Fibroblast of peridontal ligament (primary cell): Measurements from ENCODE around the gene AK5.
"Not testable (repeated sequence)": the region's sequence is repeated elsewhere in the genome, so short reads cannot be mapped to it uniquely, and the experiment has no call there.

ENCODE experiments used
- DNase-seq: peaks from one replicate; pipeline ENCODE4 v3.0.0-alpha.2; 2010; ENCODE audit errors: extremely low read depth

Gene AK5

DNA sequence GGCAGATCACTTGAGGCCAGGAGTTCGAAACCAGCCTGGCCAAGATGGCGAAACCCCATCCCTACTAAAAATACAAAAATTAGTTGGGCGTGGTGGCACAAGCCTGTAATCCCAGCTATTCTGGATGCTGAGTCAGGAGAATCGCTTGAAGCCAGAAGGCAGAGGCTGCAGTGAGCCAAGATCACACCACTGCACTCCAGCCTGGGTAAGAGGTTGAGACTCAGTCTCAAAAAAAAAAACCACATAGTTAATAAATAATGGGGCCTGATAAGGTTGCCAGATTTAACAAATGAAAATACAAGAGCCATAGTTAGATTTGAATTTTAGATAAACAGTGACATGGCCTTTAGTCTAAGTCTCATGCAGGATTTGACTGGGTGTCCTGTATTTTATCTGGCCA, 225.0 kb downstream of the AK5 start:
- no peak for DNase-seq

DNA sequence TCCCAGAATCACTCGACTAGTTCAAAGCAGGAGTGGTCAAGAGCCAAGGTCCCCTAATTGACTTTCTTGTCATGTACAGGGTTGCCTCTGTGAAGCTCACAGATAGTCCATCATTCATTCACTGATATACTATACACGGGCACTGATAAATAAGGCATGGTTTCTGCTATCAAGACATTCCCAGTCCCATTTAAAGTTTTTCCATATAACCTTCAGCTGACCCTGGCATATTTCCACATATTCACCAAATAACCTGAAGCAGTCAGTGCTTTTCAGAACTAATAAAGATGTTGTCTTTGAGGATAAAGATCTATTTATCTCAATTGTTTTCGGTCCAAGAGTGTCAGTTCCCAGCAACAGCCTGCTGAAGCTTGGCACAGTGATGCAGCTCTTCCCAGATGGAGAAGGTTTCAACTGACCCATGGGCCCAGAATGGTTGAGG, 227.3 kb downstream of the AK5 start:
- no peak for DNase-seq

DNA sequence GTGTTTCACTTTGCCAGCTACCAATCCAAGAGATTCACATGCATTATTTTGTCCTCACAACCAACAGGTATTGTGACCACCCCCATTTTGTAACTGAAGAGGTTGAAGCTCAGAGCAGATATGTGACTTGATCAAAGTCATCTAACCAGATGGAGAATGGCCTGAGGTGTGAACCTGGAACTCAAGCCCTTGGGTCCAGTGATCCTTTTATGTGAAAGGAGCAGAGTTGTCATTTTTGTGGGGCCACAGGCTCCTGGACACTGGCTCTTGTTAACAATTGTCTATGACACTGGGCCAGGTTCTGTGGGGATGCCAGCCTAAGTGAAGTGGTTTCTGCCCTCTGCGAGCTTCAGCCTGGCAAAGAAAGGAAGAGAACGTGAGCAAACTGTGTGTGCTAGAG, 228.1 kb downstream of the AK5 start:
- no peak for DNase-seq

DNA sequence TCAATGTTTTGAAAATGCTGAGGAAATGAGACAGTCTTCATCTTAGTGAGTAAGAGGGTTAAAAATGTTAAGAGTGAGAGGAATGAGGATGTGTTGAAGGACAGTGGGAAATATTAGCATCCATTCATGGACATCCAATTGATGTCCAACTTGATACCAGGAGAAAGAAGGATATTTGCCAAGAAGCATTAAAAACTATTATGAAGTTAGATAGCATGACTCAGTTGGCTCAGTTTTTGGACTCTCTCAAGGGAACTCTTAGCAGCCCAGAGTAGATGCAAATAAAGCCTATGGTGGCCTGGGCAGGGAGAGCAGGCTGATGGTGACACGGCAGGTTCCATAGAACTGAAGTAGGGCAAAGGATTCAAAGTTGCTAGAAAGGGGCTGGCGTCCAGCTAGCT, 229.6 kb downstream of the AK5 start:
- peak; percentile 58 for DNase-seq

DNA sequence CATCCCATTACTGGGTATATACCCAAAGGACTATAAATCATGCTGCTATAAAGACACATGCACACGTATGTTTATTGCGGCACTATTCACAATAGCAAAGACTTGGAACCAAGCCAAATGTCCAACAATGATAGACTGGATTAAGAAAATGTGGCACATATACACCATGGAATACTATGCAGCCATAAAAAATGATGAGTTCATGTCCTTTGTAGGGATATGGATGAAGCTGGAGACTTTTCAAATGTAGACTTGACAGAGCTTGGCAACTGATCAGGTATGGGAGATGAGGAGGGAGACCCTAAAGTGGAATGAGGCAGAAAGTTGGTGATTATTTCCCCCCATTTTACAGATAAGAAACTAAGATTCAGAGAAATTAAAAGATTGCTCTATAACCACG, 230.8 kb downstream of the AK5 start:
- DNase-seq: not testable (repeated sequence)

DNA sequence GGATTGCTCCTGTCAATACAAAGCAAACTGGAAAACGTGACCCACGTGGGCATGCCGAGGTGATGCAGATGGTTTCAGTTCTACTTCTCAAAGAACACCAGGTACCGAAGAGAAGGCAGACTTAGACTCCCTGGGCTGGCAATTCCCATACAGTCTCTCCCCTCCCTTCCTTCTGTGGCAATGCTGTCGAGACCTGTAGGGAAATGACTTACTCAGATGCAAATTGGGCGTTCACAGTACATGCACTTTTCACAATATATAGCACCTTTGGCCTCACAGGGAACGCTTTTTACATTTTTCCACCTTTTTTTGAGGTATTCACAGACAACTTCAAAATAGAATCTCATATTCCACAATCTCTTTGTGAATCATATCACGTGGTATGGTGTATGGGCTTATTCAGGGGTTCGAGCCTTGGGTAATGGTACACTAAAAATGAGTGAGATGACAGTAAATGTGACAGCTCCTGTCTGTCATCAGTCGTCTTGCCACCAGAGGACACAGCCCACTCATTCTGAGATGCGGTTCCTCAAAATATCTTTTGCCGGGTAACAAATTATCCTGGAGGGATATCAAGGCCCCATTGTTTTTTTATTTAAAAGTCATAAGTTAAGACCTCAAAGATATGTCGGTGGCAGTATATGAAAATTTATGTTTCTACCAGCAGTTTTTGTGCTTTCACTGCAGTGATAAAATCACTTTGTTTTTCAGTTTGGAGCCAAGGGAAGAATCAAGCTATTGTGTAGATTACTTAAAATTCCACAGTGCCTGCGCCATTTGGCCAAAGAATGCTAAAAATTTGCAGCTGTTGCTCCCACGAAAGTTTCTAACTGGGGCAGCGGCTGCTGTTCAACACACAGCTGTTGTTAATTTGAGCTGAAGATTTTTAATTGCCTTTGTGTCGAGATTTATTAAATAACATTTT, 232.3 kb downstream of the AK5 start:
- peak; percentile 96 for DNase-seq

DNA sequence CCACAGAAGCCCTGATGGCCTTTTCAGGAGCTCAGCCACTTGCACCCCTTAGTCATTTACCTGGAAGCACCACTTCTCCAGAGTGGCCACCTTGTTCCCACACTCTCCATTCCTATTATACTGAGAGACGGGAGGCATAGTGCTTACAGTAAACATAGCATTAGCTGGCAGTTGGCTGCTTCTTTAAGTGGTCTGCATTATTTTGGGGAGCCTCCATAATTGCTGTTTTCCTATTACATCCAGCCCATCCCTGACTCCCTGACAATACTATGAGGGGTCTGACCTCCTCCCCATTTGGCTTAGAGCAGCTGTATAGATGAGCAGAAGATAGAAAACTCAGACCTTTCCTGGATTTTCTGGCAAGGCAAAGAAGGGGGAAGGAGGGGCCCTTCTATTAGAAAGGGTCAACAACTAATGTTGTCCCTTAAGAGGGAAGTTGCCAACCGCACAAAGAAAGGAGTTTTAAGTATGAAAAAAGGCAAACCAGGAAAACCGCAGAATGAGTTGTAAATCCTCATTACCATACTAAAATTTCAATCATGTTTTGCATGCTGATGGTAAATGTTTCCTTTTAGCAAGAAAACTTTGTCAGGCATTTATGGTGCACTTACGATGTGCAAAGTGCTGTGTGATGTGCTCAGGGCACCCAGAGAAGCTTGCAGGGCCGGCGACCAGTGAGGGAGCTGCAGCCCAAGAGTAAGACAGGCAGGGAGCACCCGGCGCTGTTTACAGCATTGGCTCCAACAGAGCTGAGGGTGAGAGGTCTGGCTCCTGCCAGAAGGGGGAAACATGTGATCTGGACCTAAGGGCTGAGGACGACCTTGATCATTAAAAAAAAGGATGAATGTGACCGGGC, 233.3 kb downstream of the AK5 start:
- DNase-seq: peak; percentile 68

DNA sequence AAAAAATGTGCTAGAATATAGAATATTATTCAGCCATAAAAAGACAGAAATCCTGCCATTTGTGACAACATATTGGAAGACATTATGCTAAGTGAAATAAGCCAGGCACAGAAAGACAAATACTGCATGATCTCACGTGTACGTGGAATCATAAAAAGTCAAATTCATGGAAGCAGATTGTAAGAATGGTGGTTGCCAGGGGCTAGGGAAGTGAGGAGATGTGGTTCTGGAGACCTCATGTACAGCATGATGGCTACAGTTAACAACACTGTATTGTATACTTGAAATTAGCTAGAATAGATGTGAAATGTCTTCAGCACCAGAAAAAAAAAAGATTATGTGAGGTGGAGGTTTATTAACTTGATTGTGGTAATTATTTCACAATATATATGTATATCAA, 234.3 kb downstream of the AK5 start:
- no peak for DNase-seq

DNA sequence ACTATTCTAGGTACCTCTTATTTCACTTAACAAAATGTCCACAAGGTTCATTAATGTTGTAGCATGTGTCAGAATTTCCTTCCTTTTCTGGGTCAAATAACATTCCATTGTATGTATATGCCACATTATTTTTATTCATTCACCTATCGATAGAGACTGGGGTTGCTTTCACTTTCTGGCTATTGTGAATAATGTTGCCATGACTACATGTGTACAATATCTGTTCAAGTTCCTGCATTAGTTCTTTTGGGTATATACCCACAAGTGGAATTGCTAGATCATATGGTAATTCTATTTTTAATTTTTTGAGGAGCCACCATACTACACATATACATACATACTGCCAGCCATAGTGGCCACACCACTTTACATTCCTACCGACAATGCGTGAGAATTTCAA, 242.2 kb downstream of the AK5 start:
- DNase-seq: no peak

DNA sequence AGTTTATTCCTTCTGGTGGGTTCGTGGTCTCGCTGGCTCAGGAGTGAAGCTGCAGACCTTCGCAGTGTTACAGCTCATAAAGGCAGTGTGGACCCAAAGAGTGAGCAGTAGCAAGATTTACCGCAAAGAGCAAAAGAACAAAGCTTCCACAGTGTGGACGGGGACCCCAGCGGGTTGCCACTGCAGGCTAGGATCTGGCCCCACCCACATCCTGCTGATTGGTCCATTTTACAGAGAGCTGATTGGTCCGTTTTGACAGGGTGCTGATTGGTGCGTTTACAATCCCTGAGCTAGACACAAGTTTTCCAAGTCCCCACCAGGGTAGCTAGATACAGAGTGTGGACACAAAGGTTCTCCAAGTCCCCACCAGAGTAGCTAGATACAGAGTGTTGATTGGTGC, 249.3 kb downstream of the AK5 start:
- not testable (repeated sequence) for DNase-seq

DNA sequence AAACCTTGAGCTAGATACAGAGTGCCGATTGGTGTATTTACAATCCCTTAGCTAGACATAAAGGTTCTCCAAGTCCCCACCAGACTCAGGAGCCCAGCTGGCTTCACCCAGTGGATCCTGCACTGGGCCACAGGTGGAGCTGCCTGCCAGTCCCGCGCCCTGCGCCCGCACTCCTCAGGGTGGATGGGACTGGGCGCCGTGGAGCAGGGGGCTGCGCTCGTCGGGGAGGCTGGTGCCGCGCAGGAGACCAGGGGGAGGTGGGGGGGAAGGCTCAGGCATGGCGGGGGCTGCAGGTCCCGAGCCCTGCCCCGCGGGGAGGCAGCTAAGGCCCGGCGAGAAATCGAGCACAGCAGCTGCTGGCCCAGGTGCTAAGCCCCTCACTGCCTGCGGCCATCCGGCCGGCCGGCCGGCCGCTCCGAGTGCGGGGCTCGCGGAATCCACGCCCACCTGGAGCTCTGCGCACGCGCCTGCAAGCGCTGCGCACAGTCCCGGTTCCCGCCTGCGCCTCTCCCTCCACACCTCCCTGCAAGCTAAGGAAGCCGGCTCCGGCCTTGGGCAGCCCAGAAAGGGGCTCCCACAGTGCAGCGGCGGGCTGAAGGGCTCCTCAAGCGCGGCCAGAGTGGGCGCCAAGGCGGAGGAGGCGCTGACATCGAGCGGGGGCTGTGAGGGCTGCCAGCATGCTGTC, 249.9 kb downstream of the AK5 start:
- DNase-seq: not testable (repeated sequence)

DNA sequence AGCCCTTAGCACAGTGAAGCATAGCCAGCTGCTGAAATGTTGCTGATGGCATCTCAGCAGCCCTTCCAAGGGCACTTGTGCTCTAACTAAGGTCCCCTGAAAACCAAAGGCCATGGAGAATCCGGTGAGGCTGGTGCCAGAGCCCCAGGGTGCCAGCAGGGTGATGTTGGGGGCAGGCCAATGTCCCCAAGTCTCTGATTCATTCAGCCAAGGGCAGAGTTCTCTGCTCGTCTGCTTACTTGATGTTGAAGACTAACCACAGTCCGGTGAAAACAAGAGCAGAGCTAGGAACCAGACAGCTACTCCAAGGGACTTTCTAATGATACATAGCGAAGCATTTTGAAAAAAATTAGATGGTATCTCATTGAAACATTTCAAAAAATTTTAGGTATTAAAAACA, 250.8 kb downstream of the AK5 start:
- no peak for DNase-seq

DNA sequence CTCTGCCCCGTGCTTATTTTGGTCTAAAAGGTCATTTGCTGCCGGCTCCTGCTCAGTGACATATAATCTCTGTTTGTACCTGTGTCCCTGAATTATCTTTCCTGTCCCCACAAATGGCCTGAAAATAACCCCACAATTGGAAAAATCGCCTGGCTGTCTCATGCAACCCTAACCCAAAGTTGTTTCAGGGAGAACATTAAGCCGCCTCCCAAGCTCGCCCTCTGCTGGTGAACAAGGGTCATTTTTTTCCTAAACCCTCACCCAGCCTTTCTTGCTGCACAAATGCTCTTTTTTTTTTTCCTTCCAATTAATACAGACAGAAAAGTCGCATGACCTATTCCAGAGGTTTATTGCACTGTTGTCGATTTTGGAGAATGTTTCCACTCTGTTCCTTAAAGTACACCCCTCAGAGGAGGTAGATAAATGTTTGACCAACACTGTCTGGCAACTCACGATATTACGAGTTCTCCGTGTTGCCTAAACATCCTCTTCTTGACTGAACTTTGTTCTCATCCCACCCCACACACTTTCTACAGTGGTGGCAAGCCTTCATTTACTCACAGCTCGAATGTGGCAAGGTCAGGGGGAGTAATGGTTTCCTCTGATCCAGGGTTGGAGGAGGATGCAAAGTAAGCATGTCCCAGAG, 252.0 kb downstream of the AK5 start:
- DNase-seq: peak; percentile 88

DNA sequence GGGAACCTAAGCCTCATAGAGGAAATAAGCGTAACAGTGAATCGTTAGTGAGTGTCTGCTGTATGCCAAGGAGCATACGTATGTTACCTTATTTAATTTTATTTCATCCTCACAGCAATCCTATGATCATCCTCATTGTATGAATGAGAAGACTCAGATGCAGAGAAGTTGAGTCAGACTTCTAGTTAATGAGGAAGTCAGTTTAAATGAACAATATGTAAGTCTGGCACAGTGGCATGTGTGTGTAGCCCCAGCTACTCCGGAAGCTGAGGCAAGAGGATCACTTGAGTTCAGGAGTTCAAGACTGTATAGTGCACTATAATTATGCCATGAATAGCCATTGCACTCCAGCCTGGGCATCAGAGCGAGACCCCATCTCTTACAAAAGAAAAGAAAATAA, 252.6 kb downstream of the AK5 start:
- DNase-seq: no peak

DNA sequence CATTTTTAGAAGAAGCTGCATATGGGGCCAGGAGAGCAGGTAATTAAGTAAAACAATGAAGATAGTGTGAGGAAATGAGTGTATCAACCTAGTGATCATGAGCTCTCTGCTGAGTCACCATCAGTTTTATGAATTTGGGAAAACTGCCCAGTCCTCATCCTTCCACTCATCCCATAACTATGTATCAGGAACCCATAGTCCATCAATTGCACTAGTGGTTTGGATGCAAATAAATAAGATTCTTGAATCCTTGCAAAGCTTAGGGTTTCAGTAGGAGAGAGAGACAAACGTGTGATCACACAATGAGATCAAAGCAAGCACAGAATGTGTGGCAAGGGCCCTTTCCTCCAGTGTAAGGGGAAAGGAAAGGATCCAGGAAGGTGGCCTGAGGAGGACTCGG, 255.0 kb downstream of the AK5 start:
- peak; percentile 99 for DNase-seq

DNA sequence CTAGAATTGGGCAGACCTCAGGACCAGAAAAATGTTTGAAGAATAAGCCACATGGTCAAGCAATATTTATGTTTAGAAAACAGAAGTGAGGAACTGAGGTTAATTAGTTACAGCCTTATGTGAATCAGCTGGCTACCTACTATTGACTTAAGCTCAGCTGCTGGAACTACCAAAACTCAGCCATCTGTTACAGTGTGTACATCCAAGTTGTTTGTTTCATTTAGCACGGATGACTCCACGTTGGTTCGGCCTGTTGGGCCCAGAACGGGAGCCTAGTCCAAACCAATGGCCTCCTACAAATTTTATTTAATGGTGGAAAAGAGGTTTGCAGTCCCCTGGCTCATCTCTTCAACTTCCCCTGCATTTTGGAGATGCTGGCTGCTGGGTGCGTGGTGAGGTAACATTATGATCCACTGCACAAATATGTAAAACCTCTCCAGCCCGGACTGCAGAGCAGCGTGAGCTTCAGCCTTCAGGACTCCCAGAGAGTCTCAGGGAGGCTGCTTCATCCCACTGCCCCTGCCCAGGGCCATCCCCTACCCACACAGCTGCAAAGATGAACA, 257.2 kb downstream of the AK5 start:
- peak; percentile 97 for DNase-seq

DNA sequence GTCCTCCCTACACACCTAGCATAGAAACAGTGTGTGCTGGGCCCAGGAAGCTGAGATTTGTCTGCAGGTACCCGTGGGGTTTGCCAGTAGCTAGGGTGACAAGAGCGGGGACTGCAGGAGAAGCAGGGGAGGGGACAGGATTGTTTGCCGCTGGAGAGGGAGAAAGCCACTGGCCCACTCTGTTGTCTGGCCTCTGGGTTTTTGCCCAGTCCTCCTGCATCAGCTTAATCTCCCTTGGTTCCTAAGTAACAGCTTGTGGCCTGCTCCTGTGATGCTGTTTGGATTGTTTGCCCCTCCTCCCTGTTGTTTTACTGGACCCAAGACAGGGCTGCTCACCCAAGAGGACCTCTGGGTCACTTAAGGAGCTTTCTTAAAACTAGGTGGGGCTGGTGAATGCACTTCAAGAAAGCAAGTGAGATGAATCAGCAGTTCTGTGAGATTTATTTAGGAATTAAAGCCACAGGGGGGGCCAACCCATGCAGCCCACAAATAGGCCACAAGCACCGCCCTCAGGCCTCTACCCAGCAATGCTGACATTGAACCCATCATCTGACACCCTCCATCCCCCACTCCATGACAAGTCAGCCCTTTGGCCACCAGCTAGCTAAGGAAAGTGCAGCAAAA, 257.8 kb downstream of the AK5 start:
- DNase-seq: peak; percentile 96

DNA sequence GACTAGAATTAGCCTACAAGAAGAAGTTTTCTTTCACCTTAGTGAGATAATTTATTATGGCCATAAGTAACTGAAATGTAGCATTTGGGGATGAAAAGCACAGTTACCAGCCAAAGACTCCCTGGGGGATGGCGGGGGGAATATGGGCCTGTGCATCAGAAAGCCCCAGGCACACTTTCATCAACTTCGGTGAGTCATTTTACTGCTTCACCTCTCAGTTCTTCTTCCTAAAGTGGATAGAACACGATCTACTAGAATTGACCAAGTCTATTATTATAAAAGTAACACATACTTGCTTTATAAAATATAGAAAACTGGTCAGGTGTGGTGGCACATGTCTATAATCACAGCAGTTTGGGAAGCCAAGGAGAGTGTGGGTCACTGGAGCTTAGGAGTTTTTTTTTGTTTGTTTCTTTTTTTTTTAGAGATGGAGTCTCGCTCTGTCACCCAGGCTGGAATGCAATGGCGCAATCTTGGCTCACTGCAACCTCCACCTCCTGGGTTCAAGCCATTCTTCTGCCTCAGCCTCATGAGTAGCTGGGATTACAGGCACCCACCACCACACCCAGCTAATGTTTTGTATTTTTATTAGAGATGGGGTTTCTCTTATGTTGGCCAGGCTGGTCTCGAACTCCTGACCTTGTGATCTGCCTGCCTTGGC, 258.8 kb downstream of the AK5 start:
- peak; percentile 39 for DNase-seq

DNA sequence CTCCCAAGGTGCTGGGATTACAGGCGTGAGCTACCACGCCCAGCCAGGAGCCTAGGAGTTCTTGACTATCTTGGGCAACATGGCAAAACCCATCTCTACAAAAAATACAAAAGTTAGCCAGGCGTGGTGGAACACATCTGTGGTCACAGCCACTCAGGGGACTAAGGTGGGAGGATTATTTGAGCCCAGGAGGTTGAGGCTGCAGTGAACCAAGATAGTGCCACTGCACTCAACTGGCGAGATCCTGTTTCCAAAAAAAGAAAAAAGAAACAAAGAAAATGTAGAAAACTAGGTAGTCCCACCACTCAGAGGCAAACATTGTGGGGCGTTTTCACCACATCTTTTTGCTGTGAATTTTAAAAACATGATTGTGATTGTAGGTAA, 259.3 kb downstream of the AK5 start:
- DNase-seq: no peak

DNA sequence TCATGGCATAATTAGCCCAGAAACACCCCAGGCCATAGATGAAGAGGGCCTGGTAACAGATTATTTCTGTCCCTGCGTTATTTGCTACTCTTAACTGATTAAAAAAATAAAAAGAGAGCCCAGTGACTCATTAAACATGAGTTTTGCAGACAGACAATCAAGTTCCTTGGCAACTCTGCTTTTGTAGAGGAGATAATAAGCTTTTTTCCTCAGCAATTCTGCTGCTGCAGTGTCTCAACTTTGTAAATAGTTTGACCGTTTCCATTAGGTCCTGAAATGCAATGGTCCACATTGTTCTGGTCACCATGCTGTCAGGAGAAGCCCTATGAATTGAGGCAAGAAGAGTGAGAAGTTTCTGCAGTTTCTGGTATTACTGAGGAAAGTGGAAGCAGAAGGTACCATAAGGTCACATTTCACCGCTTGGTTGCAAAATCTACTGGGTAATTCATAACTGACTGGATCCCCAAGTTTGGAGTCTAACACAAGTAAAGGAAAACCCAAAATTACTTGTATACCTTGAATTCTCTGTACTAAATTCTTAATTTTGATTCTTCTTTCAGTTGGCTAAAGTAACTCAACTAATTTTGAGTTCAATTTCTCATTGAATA, 261.1 kb downstream of the AK5 start:
- DNase-seq: peak; percentile 65
